Liver (tissue), 3 donors: ENCODE measurements around the gene ABHD12.

Source experiments
- ATF3 ChIP-seq: IDR thresholded peaks from 2 replicates; pipeline ENCODE4 v1.6.1; 2016; ENCODE audit warnings: antibody characterized with exemption
- CTCF ChIP-seq: fragments of 150-350 bp; IDR thresholded peaks from 2 replicates; pipeline ENCODE4 v1.5.1; 2017; ENCODE audit warnings: improper control_type of control experiment, low read depth, low read length; ENCODE audit not compliant: missing input control
- EGR1 ChIP-seq, 2 donors: IDR thresholded peaks; 2 replicates each; pipeline ENCODE4 v1.6.1; 2016 to 2018; ENCODE audit warnings: antibody characterized with exemption in 2 of 2, low read depth in 2 of 2
- GABPA ChIP-seq, 2 donors: IDR thresholded peaks in 1 of 2; conservative IDR thresholded peaks in 1 of 2; 2 replicates each; pipeline ENCODE4 v1.6.1; 2016; ENCODE audit warnings: antibody characterized with exemption in 2 of 2, mild to moderate bottlenecking in 1 of 2, moderate library complexity in 1 of 2
- MAX ChIP-seq: IDR thresholded peaks from 2 replicates; pipeline ENCODE4 v1.6.1; 2016; ENCODE audit warnings: antibody characterized with exemption
- REST ChIP-seq: IDR thresholded peaks from 2 replicates; pipeline ENCODE4 v1.6.1; 2016; ENCODE audit warnings: antibody characterized with exemption, mild to moderate bottlenecking
- SP1 ChIP-seq: IDR thresholded peaks from 2 replicates; pipeline ENCODE4 v1.6.1; 2018; ENCODE audit warnings: antibody characterized with exemption, mild to moderate bottlenecking
- donor health status: healthy.
- donor health status: healthy.

- no peak for TF ChIP-seq CTCF
- TF ChIP-seq REST, result no peak
- TF ChIP-seq EGR1 (IDR thresholded peaks at IDR 0.05; ENCODE audit: low read depth in 2 of 2), result no peak
- TF ChIP-seq ATF3, result no peak
- no peak for TF ChIP-seq SP1
- TF ChIP-seq MAX, result no peak
- no peak for TF ChIP-seq GABPA (IDR thresholded peaks at IDR 0.05 in 1 of 2, conservative IDR thresholded peaks at IDR 0.05 in 1 of 2)
Measured at GRCh38 chr20:25439328-25439727, 48.7 kb upstream of the ABHD12 start.
